PFSK-1 (cell line): ENCODE measurements around the gene GBP7.

Source experiments
- POLR2AphosphoS5 ChIP-seq: IDR thresholded peaks from 2 replicates; pipeline ENCODE4 v1.6.1; 2012; ENCODE audit warnings: low read depth, mild to moderate bottlenecking, control low read depth, low read length, moderate library complexity
- SIN3A ChIP-seq: IDR thresholded peaks from 2 replicates; pipeline ENCODE4 v1.6.1; 2012; ENCODE audit warnings: mild to moderate bottlenecking, low read length, moderate library complexity, borderline replicate concordance; ENCODE audit not compliant: insufficient read depth

DNA sequence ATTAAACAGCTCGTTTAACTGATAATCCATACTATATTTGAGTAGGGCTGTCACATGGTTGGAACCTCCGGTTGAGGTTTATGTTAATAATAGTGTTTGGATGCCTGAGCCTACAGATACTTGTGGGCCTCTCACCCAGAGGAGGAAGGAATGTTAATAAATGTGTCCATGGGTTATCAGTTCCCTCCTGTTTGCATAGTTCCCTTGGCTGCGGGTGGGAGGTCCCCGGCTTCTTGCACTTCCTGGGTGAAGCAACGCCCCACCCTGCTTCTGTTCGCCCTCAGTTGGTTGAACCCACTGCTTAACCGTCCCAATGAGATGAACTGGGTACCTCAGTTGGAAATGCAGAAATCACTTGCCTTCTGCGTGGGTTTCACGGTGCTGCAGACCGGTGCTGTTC, 87.2 kb downstream of the GBP7 start:
- TF ChIP-seq POLR2AphosphoS5 (no peak), SIN3A (no peak)
